CD4-positive, alpha-beta T cell treated with Interleukin-6 for 4 hours (primary cell): ENCODE measurements around the gene CPSF4L.

ENCODE experiments used
- DNase-seq: peaks from one replicate; pipeline ENCODE4 v3.0.0-alpha.2; 2020; ENCODE audit warnings: mixed read lengths

Gene CPSF4L

DNA sequence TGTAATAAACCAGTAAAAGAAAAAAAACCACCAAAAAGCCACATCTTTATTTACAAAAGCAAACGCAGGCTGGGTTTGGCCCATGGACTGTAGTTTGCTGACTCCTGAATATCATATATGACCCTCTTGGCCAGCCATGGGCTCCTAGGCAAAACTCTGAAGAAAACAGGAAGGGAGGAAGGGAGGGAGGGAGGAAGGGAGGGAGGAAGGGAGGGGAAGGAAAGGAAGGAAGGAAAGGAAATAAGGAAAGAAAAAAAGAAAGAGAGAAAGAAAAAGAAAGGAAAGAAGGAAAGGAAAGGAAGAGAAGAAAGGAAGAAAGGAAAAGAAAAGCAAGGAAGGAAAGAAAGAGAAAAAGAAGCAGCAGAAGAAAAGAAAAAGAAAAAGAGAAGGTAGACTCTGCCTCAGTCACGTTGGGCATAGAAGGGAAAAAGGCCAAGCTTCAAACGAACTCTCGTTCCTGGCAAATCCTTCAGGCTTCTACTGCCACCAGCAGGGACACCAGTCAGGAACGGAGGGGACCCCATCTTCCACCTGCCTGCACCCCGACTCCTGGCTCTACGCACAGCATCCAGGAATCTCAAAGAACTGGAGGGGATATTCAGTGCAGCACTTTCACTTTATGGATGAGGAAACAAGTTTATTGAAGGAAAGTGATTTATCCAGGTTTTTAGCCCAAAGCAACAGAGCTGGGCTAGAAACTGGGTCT lies 28.0 kb upstream of the CPSF4L start:
- DNase-seq: no peak

DNA sequence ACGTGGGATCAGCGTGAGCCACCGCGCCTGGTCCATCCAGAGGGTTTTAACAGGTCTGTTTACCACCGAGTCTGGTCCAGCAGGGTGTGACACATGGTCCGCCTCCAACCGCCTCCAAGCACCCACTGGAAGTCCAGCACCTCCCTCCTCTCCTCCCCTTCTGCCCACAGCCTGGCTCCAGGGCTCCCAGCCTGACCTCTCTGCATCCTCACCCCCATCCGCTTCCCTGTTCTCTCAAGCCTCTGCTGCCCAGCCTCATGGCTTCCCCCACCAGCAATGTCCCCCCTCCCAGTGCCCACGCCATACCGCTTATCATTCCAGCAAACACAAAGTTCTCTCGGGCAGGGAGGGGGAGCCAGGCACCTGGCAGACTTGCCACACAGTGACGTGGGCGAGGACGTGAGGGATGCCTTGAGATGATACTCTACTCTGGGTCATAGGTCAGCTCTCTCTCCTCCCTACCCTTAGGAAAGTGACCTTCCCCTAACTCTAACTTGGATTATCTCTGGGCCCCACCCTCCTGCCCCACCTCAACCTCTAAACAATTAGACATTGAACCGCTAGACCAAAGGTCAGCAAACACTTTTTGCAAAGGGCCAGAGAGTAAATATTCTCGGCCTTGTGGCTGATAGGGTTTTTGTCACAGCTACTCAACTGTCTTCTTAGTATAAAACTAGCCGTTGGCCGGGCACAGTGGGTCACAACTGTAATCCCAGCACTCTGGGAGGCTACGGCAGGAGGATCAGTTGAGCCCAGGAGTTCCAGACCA lies 27.0 kb upstream of the CPSF4L start:
- DNase-seq: no peak

DNA sequence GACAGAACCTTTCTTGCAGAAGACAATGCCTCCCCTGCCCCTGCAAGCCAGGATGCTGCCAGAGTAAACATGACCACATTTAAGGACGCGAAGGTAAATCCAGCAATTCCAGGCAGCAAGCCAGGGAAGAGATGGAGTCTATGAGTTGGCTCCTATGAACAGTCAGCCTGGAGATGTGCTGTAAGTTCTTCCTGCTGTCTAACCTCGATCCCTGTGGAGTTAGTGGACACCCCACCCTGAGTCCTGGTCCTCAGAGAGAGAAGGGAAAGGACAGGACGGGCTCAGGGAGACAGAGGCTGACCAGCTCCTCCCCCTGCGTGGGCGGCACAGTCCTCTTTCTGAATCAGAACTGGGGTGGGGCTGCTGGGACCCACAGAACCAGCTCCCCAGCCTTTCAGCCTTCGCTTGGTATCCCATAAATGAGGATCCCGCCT lies 25.2 kb upstream of the CPSF4L start:
- no peak for DNase-seq

DNA sequence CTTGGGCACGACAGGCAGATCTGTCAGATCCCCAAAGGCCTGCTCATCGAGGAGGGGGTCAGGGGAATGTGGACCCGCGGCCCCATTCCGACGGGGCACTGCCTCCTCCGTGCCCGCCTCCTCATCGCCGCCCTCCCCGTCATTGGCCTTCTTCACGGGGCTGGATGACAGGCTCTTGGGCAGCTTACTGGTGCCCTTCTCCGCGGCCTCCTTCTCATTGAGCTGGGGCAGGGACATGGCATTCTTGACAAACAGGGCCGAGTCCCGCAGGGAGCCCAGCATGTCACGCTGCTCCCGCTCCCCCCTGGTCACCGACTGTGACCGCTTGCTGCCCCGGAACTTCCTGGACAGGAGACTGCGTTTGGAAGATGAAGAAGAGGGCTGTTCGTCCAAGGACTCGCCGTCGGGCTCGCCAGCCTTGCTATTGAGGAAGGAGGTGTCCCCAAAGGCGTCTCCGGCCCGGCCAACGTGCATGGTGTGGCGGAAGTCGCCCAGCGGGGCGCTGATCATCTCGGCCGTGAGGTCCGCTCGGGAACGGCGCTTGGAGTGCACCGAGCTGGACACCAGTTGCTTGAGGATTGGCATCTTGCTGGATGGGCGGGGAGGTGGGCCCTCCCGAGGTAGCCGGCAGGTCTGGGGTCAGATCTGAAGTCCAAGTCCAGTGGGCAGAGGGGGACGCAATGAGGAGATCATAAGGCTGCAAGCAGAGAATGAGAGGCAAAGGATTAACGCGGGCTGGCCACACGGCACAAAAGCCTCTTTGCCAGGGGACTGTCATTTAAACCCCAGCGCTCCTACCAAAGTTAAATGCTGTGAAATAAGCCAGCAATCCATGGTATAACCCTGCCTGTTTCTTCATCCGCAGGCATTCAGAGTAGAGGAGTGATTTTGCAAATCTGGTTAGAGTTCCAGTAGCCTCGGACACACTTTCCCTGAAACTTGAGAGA lies 24.5 kb upstream of the CPSF4L start:
- DNase-seq: no peak

DNA sequence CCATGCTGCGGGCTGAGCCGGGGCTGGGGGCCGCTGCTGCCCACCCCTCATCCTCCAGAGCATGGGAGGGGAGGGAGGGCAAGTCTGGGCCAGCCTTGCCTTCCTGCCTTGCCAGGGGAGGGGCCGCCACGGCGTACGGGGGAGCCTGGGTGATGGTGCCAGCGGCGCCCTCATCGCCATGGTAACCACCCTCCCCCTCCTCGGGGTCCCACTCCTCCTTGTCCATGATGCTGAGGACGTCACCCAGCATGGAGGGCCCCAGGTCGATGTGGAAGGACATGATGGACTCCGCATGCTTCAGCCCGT lies 23.9 kb upstream of the CPSF4L start:
- DNase-seq: no peak

DNA sequence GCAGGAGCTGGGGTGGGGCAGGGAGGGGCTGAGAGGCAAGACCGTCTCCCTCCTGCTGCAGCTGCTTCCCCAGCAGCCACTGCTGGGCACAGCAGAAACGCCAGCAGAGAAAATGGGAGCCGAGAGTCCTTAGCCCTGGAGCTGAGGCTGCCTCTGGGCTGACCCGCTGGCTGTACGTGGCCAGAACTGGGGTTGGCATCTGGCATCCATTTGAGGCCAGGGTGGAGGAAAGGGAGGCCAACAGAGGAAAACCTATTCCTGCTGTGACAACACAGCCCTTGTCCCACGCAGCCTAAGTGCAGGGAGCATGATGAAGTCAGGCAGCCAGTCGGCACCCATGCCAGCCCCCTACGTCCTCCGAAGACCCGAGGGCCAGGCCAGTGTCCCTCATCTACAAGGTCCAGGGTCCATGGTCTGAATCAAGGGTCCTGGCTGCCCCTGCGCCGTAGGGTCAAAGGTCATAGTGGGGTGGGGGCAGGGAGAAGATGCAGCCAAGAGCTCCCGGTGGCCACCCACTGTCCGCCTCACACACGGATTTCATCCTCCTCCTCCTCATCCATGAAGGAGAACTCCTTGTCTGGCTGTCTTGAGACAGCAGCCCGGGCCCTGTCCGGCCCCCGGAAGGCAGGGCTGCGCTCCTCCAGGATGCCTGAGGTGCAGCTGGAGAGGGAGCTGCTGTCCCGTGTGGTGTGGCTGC lies 23.4 kb upstream of the CPSF4L start:
- no peak for DNase-seq

DNA sequence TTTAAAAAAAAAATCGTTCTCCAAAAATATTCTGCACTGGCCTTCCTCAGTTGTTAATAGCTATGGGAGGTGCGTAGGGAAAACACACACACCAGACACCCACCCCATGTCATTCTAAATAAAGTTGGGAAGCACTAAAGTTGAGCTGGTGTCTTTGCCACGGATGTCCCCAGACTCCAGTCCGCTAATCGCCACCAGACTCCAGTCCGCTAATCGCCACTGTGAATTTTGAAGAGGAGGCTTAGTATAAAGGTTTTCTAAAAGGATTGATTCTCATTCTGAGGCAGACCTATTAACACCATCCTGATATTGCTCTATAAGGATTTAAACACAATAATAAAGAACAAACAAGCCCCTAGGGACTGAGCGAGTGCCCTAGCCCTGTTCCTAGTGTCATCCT lies 22.7 kb upstream of the CPSF4L start:
- no peak for DNase-seq

DNA sequence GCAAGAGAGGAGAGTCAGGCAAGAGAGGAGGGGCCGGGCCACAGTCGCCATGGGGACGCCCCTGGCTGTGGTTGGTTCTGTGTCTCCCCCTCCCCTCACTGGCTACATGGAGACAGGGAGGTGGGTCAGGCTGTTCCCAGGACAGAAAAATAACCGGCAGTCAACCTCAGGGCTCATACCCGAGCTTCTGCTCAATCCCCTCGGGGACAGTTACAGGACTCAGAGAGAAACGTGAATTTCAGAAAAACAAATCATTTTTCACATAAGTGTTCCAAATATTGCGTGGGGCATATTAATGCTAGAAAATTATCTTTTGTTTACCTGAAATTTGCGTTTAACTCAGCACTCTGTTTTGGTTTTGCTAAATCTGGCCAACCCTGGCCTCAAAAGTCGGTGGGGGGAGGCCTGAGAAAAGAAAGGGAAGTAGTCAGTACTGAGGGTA lies 22.2 kb upstream of the CPSF4L start:
- no peak for DNase-seq

DNA sequence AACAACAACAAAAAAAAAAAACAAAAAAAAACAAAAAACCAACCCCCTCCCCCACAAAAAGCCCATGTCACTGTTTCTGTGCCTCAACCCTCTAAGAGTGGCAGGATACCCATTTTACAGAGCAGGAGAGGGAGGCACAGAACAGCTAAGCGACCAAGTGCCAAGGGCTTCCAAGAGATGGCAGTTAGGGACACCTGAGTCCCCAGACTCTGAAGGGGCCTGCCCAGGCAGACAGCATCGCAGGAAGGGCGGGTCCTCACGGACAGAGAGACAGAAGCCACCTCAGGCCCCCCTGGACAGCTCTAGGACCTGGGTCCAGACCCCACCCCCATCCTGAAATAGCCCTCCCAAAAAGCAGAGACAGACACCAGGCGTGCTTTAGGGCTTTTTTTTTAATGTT lies 21.6 kb upstream of the CPSF4L start:
- DNase-seq: no peak

DNA sequence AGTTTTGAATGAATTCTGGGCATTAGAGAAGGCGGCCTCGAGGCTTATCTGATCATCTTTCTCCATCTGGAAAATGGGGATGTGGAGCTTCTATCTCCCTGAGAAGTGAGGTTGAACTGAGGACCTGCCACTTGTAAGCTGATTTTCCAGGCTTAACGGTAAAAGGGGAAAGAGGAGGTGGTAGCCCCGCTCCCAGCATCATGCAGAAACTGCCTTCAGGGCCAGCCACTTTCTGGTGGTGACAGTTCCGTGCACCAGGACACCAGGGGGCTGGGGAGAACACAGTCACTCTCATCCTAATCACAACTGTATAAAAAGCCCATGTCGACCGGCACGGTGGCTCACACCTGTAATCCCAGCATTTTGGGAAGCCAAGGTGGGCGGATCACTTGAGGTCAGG lies 20.9 kb upstream of the CPSF4L start:
- DNase-seq: no peak

DNA sequence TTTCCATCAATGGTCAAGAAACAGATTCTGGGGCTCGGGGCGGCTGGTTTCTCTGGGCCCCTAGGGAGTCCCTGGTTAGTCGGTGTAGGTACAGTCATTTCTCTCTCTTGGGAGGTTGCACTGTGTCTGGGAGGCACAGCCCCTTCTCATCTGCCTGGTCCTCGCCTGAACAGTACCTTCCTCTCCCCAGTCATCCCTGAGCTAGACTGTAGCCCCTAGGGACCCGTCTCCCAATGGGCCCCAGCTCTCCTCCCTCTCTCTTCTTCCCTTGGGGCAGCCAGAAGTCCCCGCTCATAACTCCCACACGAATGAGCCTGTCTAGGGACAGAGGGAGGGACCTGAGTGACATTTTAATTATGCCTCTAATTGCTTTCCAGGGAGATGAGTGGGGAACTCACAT lies 20.2 kb upstream of the CPSF4L start:
- no peak for DNase-seq

DNA sequence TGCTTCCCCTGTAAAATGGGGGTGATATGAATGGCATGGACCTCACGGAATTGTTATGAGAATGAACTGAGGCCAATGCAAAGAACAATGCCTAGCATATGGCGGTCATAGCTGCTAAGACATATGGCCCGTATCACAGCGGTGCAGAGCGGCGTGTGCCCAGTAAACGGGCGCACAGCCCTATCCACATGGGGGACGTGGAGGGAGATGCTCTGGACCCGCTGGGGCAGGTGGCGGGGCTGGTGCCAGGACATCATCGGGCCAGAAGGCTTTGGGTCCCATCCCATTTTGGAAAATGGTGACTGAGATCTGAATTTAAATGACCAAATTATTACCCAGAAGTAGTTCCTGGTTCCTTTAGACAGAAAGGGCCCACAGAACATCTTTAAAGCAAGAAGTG lies 18.5 kb upstream of the CPSF4L start:
- DNase-seq: no peak

DNA sequence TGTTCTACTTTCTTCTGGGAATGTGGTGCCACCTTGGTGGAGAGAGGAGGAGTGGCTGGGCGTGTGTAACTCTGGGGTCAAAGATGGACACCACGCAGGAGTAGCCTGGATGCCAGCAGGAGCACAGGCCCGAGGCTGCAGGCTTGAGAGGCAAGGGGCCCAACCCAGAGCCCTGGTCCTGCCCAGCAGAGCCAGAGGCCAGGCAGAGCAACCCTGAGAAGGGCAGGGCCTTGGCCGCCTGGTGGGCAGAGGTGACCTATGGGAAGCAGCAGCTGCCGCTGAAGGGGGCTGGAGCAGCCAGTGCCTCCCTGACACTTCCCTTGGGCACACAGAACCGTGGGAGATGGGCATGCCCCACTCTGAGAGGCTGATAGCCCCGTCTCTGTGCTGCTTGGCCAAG lies 18.0 kb upstream of the CPSF4L start:
- DNase-seq: no peak

DNA sequence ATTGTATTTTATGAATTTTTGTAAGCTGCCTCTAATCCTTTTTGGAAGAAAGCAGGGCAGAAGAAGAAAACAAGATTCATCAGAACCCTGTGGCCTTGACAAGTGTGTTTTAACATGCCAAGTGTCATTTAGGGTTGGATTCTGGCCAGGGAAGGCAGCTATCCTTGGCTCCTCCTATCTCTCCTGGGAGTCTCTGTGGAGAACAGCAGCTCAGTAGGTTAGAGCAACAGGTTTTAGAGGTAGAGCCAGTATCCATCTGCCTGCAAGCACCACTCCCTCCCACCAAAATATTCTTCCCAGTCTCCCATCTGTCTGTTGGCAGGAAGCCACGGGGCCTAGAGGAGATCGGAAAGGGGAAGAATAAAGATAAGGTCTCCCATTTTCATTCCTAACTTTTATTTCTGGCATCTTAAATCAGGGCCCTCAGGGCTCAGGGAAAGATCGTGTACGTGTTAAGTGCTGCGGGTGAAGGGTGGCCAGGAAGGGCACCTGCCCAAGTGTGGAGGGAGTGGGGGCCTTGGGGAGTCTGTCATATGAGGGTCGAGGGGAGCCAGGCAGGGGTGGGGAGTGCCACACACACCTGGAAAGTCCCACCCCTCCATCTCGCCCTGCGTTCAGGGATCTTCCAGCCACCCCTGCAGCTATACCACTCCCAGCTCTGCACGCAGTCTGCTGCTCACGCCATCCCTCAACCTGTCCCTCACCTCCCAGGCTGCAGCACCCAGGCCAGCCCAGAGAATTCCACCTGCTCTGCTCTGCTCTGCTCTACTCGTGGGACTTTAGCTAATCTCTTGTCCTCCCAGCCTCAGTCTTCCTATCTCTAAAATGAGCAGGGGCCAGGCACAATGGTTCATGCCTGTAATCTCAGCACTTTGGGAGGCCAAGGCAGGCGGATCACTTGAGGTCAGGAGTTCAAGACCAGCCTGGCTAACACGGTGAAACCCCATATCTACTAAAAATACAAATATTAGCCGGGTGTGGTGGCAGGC lies 17.1 kb upstream of the CPSF4L start:
- no peak for DNase-seq

DNA sequence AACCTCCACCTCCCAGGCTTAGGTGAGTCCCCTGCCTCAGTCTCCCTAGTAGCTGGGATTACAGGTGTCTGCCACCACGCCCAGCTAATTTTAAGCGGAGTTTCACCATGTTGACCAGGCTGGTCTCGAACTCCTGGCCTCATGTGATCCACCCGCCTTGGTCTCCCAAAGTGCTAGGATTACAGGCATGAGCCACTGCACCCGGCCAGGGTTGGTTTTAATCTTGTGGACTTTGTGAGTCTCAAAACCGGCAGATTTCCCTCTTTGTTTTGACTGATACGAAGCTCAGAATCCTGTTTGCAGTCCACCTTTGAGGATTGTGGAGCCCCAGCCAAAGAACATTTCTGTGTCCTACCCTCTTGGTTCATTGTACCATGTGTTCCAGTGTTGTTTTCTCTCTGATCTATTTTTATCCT lies 16.4 kb upstream of the CPSF4L start:
- DNase-seq: no peak

DNA sequence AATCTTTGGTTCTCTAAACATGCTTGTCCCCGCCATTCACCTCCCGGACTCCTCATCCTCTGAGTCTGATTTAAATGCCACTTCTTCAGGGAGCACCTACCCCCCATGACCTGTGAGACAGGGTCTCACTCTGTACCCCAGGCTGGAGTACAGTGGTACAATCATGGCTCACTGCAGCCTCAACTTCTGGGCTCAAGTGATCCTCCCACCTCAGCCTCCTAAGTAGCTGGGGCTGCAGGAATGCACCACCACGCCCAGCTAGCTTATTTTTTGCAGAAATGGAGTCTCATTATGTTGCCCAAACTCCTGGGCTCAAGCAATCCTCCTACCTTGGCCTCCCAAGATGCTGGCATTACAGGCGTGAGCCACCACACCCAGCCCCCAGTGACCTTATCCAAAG lies 12.8 kb upstream of the CPSF4L start:
- DNase-seq: no peak

DNA sequence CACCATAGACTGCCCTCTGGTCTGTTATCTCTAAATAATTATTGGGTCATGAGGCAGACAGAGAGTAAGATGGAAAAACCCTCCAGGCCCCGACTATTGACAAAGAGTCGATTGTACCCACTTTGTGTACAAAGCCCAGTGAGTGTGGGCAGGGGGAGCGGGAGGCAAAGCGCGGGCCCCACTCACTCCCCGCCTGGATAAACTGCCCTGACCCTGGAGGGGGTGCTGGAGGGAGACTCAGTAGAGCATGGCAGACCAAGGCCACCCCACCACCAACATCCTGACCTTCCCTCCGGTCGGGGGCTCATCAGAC lies 11.2 kb upstream of the CPSF4L start:
- DNase-seq: no peak

DNA sequence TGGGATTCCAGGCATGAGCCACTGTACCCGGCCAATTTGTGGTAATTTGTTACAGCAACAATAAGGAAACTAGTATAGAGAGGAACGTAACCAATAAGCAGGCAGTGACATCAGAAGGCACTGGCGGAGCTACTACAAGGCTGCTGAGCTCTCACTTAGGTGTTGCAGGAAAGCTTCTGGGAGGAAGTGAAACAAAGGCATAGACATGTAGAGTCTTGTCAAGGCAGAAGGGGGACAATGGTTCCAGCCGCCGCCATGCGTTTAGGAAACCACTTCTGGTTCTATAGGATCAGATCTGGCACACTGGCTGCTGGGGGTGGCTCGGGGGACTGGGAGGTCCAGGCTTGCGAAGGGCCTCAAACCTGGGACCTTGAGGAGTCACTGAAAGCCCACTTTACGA lies 9.4 kb upstream of the CPSF4L start:
- no peak for DNase-seq

DNA sequence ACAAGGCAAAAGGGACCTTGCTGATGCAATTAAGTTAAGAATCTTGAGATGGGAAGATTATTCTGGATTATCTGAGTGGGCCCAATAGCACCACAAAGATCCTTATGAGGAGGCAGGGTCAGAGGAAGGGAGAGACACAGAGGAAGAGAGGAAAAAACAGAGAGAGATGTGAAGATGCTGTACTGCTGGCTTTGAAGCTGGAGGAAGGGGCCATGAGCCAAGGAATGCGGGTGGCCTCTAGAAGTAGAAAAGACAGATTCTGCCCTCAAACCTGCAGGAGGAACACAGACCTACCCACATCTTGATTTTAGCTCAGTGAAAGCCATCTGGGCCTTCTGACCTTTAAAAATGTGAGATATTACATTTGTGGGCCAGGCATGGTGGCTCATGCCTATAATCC lies 8.1 kb upstream of the CPSF4L start:
- no peak for DNase-seq

DNA sequence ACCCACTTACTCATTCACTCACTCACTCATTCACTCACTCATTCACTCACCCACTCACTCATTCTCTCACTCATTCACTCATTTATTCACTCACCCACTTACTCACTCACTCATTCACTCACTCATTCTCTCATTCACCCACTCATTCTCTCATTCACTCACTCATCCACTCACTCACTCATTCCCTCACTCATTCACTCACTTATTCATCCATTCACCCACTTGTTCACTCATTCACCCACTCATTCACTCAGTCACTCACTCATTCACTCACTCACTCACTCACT lies 7.6 kb upstream of the CPSF4L start:
- no peak for DNase-seq

DNA sequence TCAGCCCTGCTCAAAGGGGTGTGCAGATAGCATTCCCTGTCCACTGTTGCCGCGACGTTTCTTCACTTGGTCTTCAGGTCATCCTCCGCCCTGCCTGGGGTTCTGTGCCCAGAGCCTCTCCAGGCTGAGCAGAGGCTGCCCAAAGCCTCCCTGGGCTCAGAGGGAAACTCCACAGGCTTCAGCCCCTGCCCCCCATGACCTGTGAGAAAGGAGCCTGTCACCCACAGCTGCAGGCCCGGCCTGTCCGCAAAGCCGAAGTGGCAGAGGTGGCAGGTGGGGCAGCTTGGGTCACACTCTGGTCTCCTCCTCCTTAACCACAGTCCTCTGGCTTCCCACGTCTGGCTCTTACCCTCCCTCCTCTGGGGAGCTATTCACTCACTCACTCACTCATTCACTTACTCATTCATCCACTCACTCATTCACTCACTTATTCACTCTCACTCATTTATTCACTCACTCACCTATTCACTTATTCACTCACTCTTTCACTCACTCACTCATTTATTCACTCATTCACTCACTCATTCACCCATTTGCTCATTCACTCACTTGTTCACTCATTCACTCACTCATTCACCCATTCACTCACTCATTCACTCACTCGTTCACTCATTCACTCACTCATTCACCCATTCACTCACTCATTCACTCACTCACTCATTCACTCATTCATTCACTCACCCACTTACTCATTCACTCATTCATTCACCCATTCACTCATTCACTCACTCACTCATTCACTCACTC lies 7.1 kb upstream of the CPSF4L start:
- no peak for DNase-seq
